GM21825 (cell line): Measurements from ENCODE around the gene KLHL18.
A peak's percentile ranks its signal among the peaks of the same experiment; 100 is the strongest.
"Not testable (repeated sequence)": the region's sequence is repeated elsewhere in the genome, so short reads cannot be mapped to it uniquely, and the experiment has no call there.

ENCODE experiments used
- ATAC-seq: cut with Tn5 transposase; IDR thresholded peaks from one replicate; pipeline ENCODE4 v1.9.1; 2021; ENCODE audit warnings: mild to moderate bottlenecking, moderate library complexity; ENCODE audit not compliant: unreplicated experiment

Gene KLHL18

GRCh38 chr3:47310391-47310790 is 27.6 kb downstream of the KLHL18 start:
- ATAC-seq, result no peak

DNA sequence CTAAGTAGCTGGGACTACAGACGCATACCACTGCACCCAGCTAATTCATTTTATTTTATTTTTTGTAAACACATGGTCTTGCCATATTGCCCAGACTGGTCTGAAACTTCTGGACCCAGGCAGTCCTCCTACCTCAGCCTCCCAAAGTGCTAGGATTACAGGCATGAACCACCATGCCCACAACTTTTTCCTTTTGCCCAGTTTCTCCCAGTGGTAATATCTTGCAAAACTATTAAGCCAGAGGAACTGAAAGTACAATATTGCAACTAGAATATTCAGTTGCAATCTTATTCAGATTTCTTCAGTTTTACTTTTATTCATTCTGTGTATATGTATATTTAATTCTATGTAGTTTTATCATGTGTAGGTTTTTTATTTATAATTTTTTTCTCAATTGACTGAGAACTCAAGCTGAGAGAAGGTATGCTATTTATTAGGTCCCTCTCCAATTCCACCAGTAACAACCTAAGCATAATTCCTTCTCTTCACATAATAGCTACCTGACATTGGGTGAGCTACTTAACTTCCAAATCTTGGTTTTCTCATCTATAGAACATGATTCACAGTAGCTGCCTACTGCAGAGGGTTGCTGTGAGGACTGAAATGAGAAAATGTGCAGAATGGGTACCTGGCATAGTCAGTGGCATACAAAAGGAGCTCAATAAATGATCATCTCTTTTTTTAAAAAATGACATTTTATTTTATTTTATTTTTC is 30.8 kb downstream of the KLHL18 start:
- ATAC-seq, result no peak

DNA sequence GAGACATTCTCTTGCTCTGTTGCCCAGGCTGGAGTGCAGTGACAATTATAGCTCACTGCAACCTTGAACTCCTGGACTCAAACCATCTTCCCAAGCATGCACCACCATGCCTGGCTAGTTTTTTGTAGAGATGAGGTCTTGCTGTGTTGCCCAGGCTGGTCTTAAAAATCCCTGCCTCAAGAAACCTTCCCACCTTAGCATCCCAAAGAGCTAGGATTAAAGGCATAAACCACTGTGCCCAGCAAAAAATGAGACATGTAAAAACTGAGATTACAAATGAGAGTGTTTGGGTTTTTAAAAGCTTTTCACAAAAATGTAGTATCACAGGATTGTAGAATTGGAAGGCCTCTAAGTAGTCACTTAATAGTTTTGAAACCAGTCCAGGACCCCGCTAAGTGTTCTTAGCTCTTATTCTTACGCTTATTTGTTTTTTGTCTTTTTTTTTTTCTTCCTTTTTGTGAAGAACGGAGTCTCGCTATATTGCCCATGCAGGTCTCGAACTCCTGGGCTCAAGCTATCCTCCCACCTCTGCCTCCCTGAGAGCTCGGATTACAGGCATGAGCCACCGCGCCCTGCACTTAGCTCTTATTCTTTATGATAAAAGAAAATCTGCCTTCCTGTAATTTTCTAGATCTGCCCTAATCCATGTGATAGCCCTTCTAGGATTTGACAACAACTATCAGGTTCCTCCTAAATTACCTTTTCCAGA is 31.5 kb downstream of the KLHL18 start:
- ATAC-seq, result no peak

- ATAC-seq, result no peak
Observed at GRCh38 chr3:47315069-47315647, 32.4 kb downstream of the KLHL18 start.

DNA sequence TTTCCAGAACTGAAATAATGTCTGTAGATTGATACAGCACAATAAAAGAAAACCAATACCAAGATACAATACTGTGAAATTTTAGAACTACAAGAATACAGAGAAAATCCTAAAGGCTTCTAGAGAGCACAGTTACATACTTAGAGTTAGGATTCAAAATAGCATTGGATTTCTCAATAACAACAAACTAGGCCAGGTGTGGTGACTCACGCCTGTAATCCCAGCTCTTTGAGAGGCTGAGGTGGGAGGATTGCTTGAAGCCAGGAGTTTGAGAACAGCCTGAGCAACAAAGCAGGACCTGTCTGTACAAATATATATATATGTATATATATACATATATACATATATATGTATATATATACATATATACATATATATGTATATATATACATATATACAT is 33.4 kb downstream of the KLHL18 start:
- ATAC-seq, result not testable (repeated sequence)

- ATAC-seq, result no peak
Observed at GRCh38 chr3:47318916-47319315, 36.2 kb downstream of the KLHL18 start.

- ATAC-seq, result no peak
Observed at GRCh38 chr3:47319956-47320355, 37.2 kb downstream of the KLHL18 start.

DNA sequence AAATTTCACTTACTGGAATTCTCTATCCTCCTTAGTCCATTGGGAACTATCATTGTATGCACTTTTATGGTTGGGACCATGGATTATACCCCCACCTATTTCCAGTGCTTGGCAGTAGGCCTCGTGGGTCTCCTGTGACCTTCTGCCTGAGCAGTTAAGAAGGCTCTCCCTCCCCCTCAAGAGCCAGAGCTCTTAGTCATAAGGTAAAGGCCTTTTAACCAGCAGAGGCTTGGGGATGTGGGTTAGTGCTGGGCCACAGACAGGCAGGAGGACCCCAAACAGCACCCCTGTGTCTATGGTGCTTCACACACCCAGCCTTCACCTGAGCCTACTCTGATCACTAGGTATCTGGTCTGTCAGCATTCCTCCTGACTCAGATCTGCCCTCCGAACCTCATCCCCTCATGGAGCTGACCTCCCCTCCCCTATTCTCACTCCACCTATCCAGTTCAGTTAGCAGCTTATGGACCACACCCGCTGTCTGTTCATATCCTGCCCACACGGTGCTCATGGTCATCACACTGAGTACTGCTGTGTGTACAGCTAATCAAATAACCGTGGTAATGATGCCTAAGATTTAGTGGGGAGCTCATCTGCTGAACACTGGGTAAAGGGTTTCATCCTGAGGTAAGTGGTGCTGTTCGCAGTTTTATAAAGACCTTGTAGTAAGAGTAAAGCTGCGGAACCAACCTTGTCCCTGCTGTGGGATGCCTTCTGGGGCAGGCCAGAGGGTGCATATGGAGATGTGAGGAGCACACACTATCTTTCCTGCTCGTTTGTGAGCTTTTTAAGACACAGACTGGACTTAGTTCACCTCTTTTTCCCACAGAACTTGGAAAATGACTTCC is 40.9 kb downstream of the KLHL18 start:
- no peak for ATAC-seq

- no peak for ATAC-seq
Observed at GRCh38 chr3:47324278-47324865, 41.6 kb downstream of the KLHL18 start.

- ATAC-seq, result no peak
Observed at GRCh38 chr3:47333907-47334306, 51.2 kb downstream of the KLHL18 start.

DNA sequence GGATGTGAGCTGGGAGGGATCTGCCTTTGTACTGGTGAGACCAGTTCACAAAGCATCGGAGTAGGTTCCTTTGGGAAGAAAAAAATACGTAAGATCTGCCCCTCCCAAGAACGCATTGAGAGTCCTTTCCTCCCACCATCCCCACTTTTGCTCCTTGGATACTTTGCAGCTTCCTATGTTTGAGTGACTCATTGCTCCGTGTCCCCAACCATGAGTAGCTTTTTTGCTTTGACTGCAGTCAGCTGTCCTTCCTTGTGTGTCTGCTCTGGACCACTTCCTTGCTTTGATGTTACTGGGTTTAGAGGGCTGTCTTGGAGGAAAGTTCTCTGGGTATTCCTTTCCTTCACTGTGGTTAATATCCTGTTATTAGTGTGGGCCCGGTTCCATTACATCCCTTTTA is 54.9 kb downstream of the KLHL18 start:
- no peak for ATAC-seq

DNA sequence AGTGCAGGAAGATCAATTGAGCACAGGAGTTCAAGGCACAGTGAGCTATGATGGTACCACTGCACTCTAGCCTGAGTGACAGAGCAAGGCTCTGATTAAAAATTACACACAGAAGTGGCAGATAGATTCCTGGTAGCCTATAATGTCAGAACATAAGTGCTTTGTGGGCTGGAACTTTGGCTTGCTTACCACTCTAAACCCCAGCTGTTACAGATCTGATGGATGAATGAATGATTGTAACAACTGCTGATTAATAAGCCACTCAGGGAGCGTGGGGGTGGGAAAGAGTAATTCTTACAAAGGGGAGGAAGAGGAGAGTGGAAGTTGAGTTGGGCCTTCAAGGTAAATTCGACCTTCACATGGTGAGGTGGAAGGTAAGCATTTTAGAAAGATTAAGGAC is 57.2 kb downstream of the KLHL18 start:
- ATAC-seq, result no peak

DNA sequence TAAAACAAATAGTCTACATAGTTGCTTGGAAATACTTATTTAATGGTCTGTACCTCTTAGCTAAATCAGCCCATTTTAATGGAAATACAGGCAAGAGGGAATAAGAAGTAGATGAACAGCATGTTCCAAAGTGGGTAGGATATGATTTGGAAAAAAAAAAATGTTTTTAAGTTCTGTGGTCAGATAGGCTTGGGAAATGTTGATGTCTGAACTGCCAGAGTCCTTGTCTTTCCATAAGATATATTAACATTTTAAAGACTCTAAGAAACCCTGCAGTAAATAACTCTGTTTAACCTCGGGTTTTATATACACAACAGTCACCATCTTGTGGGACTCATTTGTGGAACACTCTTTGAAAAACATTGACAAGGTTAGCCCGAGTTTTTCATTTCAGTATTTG is 58.1 kb downstream of the KLHL18 start:
- no peak for ATAC-seq

DNA sequence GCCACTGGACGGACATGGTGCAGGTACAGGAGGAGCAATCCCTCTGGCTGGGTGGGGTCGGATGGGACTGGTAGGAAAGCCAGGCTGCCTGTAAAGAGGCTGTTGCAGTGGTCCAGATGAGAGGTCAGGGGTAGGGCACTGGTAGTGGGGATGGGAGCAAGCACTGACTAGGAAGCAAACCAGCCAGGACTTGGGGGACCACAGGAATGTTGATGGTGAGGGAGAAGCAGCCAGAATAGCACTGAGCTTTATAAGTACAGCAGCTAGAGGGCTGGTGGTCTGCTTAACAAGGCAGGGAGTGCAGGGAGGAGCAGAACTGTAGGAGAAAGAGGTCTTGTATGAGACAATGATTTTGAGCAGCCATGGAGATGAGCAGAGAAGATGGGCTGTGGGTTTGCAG is 59.4 kb downstream of the KLHL18 start:
- no peak for ATAC-seq

DNA sequence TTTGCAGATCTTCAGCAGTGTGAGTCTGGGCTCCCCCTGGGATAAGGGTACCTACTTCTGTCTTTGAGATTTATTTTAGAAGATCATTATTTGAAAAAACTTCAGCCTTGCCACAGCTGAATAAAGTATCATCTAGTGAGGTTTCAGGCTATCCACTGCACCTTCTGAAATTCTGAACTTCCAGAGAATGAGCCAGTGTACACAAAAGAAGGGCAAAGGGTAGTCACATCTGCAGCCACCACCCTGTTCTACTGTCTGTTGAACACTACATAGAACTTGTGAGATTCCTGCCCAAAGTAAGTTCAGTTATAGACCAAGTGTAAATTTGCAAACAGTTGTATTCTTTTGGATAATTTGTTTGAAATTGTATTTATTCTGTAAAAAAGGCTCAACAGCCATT is 60.1 kb downstream of the KLHL18 start:
- ATAC-seq, result no peak

- ATAC-seq, result no peak
Observed at GRCh38 chr3:47343471-47343971, 60.8 kb downstream of the KLHL18 start.

DNA sequence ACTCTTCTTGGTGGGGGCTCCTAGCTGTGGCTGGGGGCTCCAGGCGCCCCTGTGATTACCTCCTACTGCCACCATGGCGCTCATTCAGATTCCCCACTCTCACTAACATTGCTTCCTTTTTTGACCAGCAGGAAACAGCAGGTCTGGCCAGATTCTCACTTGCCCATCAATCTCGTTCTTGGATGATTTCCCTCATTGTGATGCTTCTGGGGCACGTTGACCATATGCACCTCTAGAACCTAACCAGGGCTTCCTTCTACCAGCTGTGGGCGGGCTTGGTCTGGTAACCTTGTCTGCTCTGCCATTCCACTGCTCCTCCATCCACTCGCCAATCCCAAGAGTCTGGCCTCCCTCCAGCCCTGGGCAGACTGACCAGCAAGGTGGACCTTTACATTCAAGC is 62.2 kb downstream of the KLHL18 start:
- ATAC-seq, result no peak

GRCh38 chr3:47347217-47347801 is 64.6 kb downstream of the KLHL18 start:
- peak; percentile 85 for ATAC-seq

DNA sequence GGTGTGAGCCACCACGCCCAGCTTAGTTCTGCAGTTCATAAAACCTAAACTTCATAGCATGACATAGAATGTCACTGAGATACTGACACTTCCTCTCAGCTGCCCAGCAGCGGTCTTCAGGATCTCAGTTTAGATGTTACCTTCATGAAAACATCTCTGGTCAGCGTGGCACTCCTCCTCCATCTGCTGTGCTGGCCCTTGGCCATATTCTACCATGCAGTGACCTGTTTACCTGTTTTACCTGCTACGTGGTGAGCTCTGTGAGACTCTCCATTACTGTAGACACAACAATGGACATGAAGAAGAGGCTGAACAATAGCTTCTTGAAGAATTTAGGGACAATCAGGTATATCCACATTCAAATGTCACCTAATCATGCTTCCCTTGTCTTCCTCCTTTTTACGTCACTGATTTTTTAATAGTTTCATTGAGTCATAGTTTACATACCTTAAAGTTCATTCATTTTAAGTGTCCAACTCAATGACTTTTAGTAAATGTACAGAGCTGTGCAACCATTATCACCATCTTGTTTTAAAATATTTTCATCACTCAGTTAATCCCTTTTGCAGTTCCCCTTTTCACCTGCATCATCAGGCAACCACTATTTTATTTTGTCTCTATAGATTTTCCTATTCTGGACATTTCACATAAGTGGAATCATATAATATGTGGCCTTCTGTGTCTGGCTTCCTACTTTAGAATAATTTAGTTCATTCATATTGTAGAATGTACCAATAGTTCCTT is 65.8 kb downstream of the KLHL18 start:
- no peak for ATAC-seq

DNA sequence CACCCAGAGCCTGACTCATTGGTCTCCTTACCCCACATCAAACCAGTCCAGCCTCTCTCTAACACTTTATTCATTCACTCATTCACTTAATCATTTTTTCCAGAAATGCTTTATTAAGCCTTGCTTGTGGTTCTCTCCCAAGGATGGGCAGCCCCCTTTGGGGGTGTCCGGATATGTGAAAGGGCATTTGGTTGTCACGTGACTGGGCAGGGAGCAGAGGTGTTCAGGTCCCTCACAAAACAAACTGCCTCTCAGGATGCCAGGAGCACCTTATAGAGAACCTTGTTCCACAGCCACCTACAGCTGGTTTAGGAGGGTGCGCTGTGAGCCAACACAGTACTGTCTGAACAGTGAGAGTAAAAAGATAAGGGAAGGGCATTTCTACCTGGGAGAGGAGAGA is 72.3 kb downstream of the KLHL18 start:
- no peak for ATAC-seq
